HCT116 (cell line): ENCODE measurements around the gene COL15A1. TPM values are rescaled to one million over a fixed set of nuclear protein-coding genes. Genes with fewer than 3 reads are reported as not detected.

Experiments used
- ATAC-seq: fragments of 200-7000 bp; cut with Tn5 transposase; 2 replicates; pipeline ENCODE4 v1.9.1; 2020; ENCODE audit warnings: mild to moderate bottlenecking, moderate library complexity
- BruUV-seq: library from RNA; stranded (reverse); fragments of 400-500 nt; replicated peaks from 2 replicates; lab custom pipeline; 2021; lab: Mats Ljungman, UMichigan
- CTCF ChIA-PET: fragments of 300-600 bp; sonication (Branson Sonifier 250); formaldehyde crosslinking; loops from one replicate; lab custom pipeline; 2021; ENCODE audit warnings: antibody characterized with exemption; lab: Charles Lee
- POLR2A ChIA-PET: fragments of 300-600, 350-600 bp; sonication (Branson Sonifier 250); formaldehyde crosslinking; loops from one replicate; lab custom pipeline; 2021; ENCODE audit warnings: antibody characterized with exemption; lab: Charles Lee
- RAD21 ChIA-PET, 2 experiments: fragments of 300-600 bp; sonication (Branson Sonifier 250); formaldehyde crosslinking; loops; one replicate each; lab custom pipeline; 2023; ENCODE audit warnings: low total read pairs in 2 of 2; ENCODE audit not compliant: uncharacterized antibody in 2 of 2, unreplicated experiment in 2 of 2, low non-redundant PET in 1 of 2; lab: Charles Lee
- DNase-seq: peaks from one replicate; pipeline ENCODE4 v3.0.0-alpha.2; 2010; ENCODE audit warnings: low read depth, low spot score
- H2AFZ ChIP-seq: fragments of 200-600 bp; shearing (Covaris generic), sonication (generic); 2 replicates; pipeline ENCODE4 v1.6.1; 2017; ENCODE audit warnings: low read depth, mixed run types, mixed read lengths, antibody characterized with exemption, low read length; ENCODE audit not compliant: poor library complexity, severe bottlenecking
- H3K27ac ChIP-seq: 2 replicates; pipeline ENCODE4 v1.5.1; 2012; ENCODE audit warnings: low read depth, low read length
- H3K27me3 ChIP-seq: fragments of 200-600 bp; sonication (generic); 2 replicates; pipeline ENCODE4 v1.6.1; 2016; ENCODE audit warnings: mixed run types, low read length, mixed read lengths; ENCODE audit not compliant: insufficient read depth
- H3K36me3 ChIP-seq, 2 experiments: fragments of 200-500 bp in 1 of 2; fragments of 200-600 bp in 1 of 2; sonication (Bioruptor generic) in 1 of 2; sonication (generic) in 1 of 2; 2 replicates each; pipeline versions ENCODE4 v1.5.1 to v1.6.1; 2014 to 2016; ENCODE audit warnings: low read length in 2 of 2, inconsistent platforms in 1 of 2, mixed read lengths in 1 of 2, mixed run types in 1 of 2; ENCODE audit not compliant: insufficient read depth in 2 of 2, control insufficient read depth in 1 of 2
- H3K4me1 ChIP-seq, 2 experiments: fragments of 200-600 bp in 1 of 2; sonication (generic) in 1 of 2; 2 replicates each; pipeline versions ENCODE4 v1.5.1 to v1.6.1; 2012 to 2017; ENCODE audit warnings: low read length in 2 of 2, inconsistent platforms in 1 of 2, mild to moderate bottlenecking in 1 of 2, mixed read lengths in 1 of 2, mixed run types in 1 of 2, moderate library complexity in 1 of 2; ENCODE audit not compliant: insufficient read depth in 2 of 2, control insufficient read depth in 1 of 2
- H3K4me2 ChIP-seq: fragments of 200-600 bp; sonication (generic); 2 replicates; pipeline ENCODE4 v1.6.1; 2017; ENCODE audit warnings: mixed run types, low read length, mixed read lengths
- H3K4me3 ChIP-seq, 2 experiments: fragments of 200-600 bp in 1 of 2; sonication (generic) in 1 of 2; replicated peaks in 1 of 2; 2 replicates each; pipeline ENCODE4 v1.5.1; 2011 to 2016; ENCODE audit warnings: low read length in 2 of 2, control low read depth in 1 of 2, low read depth in 1 of 2, mild to moderate bottlenecking in 1 of 2, mixed read lengths in 1 of 2, mixed run types in 1 of 2
- H3K79me2 ChIP-seq: fragments of 200-600 bp; sonication (generic); 2 replicates; pipeline ENCODE4 v1.6.1; 2017; ENCODE audit warnings: mild to moderate bottlenecking, mixed run types, low read length, moderate library complexity, mixed read lengths; ENCODE audit not compliant: insufficient read depth
- H3K9ac ChIP-seq: fragments of 200-600 bp; sonication (generic); 2 replicates; pipeline ENCODE4 v1.6.1; 2016; ENCODE audit warnings: low read length, mixed read lengths
- H3K9me2 ChIP-seq: fragments of 200-600 bp; sonication (generic), shearing (Covaris generic); 2 replicates; pipeline ENCODE4 v1.6.1; 2017; ENCODE audit warnings: mixed run types, mild to moderate bottlenecking, moderate library complexity; ENCODE audit not compliant: insufficient read depth
- H3K9me3 ChIP-seq, 2 experiments: fragments of 200-500 bp in 1 of 2; fragments of 200-600 bp in 1 of 2; sonication (Bioruptor generic) in 1 of 2; sonication (generic) in 1 of 2; 2 replicates each; pipeline ENCODE4 v1.6.1; 2014 to 2017; ENCODE audit warnings: low read length in 2 of 2, mixed read lengths in 2 of 2, inconsistent platforms in 1 of 2, low read depth in 1 of 2, mild to moderate bottlenecking in 1 of 2, mixed run types in 1 of 2, moderate library complexity in 1 of 2; ENCODE audit not compliant: control insufficient read depth in 1 of 2, insufficient read depth in 1 of 2
- H4K20me1 ChIP-seq: fragments of 200-600 bp; sonication (generic), shearing (Covaris generic); 2 replicates; pipeline ENCODE4 v1.6.1; 2017; ENCODE audit warnings: mixed run types, mild to moderate bottlenecking, moderate library complexity; ENCODE audit not compliant: insufficient read depth
- CBX3 ChIP-seq: IDR thresholded peaks from 2 replicates; pipeline ENCODE4 v1.6.1; 2012; ENCODE audit warnings: low read depth
- CEBPB ChIP-seq: IDR thresholded peaks from 2 replicates; pipeline ENCODE4 v1.6.1; 2012; ENCODE audit warnings: low read depth
- ELF1 ChIP-seq: IDR thresholded peaks from 2 replicates; pipeline ENCODE4 v1.6.1; 2012; ENCODE audit warnings: low read depth, borderline replicate concordance
- EZH2 ChIP-seq: fragments of 200-600 bp; sonication (generic); IDR thresholded peaks from 2 replicates; pipeline ENCODE4 v1.6.1; 2017; ENCODE audit warnings: antibody characterized with exemption, mixed run types
- RAD21 ChIP-seq: IDR thresholded peaks from 2 replicates; pipeline ENCODE4 v1.6.1; 2012; ENCODE audit warnings: low read depth, mild to moderate bottlenecking
- SRF ChIP-seq: IDR thresholded peaks from 2 replicates; pipeline ENCODE4 v1.6.1; 2012; ENCODE audit warnings: low read depth
- TCF7L2 ChIP-seq: IDR thresholded peaks from 2 replicates; pipeline ENCODE4 v1.7.0; 2011; ENCODE audit warnings: borderline replicate concordance, inconsistent platforms; ENCODE audit not compliant: insufficient read depth, insufficient read length; ENCODE audit errors: extremely low read depth
- YY1 ChIP-seq: IDR thresholded peaks from 2 replicates; pipeline ENCODE4 v1.6.1; 2011; ENCODE audit warnings: low read length, low read depth, moderate library complexity, mild to moderate bottlenecking; ENCODE audit not compliant: insufficient replicate concordance; ENCODE audit errors: extremely low read depth
- intact Hi-C: fragments of 100-400 bp; cut with micrococcal nuclease; formaldehyde crosslinking; loops from 2 replicates; pipeline ENCODE4 v1.10.0; 2022
- total RNA-seq: library from RNA; stranded (reverse); gene quantifications from one replicate; pipeline ENCODE4 v1.2.1, GENCODE V29; 2021; ENCODE audit not compliant: unreplicated experiment
- TF ChIP-seq, protein P1 (sequence below): IDR thresholded peaks from 2 replicates; pipeline ENCODE4 v1.6.1; 2012
- TF ChIP-seq, protein P2 (sequence below): IDR thresholded peaks from 2 replicates; pipeline ENCODE4 v1.6.1; 2012
- TF ChIP-seq, protein P3 (sequence below): IDR thresholded peaks from 2 replicates; pipeline ENCODE4 v1.6.1; 2011; ENCODE audit warnings: mild to moderate bottlenecking, low read length, moderate library complexity; ENCODE audit not compliant: insufficient replicate concordance; ENCODE audit errors: extremely low read depth
- TF ChIP-seq, protein P4 (sequence below), 3 experiments: fragments of 200-600 bp in 1 of 3; sonication (generic) in 1 of 3; IDR thresholded peaks in 2 of 3; conservative IDR thresholded peaks in 1 of 3; 2 replicates each; pipeline ENCODE4 v1.5.1; 2012 to 2017; ENCODE audit warnings: low read depth in 2 of 3, low read length in 2 of 3, antibody characterized with exemption in 1 of 3, borderline replicate concordance in 1 of 3, control low read depth in 1 of 3, mild to moderate bottlenecking in 1 of 3, mixed read lengths in 1 of 3, mixed run types in 1 of 3, moderate library complexity in 1 of 3; ENCODE audit not compliant: insufficient read depth in 1 of 3

Gene COL15A1
- total RNA-seq, 1 experiment from 2014 or later = 0.15 TPM

DNA sequence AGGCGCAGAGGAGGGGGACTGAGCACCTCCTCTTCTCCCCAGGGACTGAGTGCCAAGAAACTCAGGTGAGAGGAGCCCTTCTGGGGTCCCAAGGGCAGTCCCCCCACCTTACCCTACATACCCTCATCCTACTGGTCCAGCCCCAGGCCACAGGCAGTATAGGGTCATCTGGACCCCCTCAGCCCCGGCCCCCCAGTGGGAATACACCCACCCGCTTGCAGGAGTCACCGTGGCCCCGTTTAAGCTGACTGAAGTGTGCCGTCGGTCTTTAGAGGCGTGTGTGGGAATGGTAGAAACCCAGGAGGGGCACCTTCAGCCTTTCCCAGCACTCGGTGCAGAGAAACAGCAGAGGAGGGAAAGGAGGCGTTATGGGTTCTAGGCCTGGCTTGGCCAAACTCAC is 30.8 kb downstream of the COL15A1 start (continued):
- TF ChIP-seq CBX3 (no peak), ELF1 (no peak), SRF (no peak)

DNA sequence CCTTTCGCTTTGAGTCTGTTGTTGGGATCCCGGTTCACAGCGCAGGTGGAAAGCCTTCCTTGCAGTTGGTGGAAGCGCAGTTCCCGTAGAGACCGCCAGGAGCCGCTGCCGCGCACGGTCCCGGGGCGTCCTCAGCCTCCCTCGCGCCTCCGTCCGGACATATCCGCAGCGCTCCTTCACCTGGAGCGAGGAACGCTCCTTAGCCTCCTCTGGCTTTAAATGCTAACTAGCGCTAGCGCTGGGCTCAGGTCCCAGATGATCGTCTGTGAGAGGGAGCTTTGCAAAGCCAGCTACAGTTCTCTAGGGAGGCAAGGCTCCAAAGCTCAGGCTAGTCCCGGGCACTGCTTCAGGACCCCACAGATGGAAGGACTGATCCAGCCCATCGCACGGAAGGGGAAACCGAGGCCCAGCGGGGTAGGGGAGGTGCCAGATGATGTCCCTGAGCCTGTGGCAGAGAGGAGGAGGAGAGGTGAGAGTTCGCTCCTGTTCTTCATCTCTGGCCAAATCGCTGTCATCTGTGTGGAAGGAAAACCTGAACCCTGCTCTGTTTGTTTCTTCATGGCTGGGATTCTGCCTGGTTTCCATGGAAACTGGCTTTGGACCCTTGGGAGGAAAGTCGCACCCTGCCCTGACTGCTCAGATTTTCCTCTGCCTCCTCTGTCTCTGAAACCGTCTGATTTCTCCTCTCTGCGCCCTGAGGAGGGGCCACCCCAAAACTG is 31.4 kb downstream of the COL15A1 start:
- Histone ChIP-seq H3K9me2 (no peaks in the 10 kb centered on the region), H3K4me3 (peak overlapping the region; percentile 11 to 48), H3K27me3 (no peaks in the 10 kb centered on the region)
- DNase-seq (peak; percentile 61), ATAC-seq (peak; percentile 94)
- TF ChIP-seq YY1 = no peak
- TF ChIP-seq, protein P1, sequence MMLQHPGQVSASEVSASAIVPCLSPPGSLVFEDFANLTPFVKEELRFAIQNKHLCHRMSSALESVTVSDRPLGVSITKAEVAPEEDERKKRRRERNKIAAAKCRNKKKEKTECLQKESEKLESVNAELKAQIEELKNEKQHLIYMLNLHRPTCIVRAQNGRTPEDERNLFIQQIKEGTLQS = no peak
- TF ChIP-seq ELF1 = no peak
- TF ChIP-seq CEBPB = no peak
- no peak for TF ChIP-seq TCF7L2
- TF ChIP-seq, protein P2, sequence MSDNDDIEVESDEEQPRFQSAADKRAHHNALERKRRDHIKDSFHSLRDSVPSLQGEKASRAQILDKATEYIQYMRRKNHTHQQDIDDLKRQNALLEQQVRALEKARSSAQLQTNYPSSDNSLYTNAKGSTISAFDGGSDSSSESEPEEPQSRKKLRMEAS = peak; percentile 41; the same call in 1 of the 2 replicates
- TF ChIP-seq, protein P3, sequence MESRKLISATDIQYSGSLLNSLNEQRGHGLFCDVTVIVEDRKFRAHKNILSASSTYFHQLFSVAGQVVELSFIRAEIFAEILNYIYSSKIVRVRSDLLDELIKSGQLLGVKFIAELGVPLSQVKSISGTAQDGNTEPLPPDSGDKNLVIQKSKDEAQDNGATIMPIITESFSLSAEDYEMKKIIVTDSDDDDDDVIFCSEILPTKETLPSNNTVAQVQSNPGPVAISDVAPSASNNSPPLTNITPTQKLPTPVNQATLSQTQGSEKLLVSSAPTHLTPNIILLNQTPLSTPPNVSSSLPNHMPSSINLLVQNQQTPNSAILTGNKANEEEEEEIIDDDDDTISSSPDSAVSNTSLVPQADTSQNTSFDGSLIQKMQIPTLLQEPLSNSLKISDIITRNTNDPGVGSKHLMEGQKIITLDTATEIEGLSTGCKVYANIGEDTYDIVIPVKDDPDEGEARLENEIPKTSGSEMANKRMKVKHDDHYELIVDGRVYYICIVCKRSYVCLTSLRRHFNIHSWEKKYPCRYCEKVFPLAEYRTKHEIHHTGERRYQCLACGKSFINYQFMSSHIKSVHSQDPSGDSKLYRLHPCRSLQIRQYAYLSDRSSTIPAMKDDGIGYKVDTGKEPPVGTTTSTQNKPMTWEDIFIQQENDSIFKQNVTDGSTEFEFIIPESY = no peak
- TF ChIP-seq, protein P4, sequence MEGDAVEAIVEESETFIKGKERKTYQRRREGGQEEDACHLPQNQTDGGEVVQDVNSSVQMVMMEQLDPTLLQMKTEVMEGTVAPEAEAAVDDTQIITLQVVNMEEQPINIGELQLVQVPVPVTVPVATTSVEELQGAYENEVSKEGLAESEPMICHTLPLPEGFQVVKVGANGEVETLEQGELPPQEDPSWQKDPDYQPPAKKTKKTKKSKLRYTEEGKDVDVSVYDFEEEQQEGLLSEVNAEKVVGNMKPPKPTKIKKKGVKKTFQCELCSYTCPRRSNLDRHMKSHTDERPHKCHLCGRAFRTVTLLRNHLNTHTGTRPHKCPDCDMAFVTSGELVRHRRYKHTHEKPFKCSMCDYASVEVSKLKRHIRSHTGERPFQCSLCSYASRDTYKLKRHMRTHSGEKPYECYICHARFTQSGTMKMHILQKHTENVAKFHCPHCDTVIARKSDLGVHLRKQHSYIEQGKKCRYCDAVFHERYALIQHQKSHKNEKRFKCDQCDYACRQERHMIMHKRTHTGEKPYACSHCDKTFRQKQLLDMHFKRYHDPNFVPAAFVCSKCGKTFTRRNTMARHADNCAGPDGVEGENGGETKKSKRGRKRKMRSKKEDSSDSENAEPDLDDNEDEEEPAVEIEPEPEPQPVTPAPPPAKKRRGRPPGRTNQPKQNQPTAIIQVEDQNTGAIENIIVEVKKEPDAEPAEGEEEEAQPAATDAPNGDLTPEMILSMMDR (IDR thresholded peaks at IDR 0.05 in 2 of 3, conservative IDR thresholded peaks at IDR 0.05 in 1 of 3; ENCODE audit: borderline replicate concordance in 1 of 3, insufficient read depth in 1 of 3, low read depth in 2 of 3, low read length in 2 of 3) = peak; percentile 91 to 98 (median 97)
- TF ChIP-seq RAD21 = peak; percentile 77
- no peak for TF ChIP-seq EZH2
- TF ChIP-seq, all 23 proteins: peak for 3
- CTCF ChIA-PET = interaction anchor here (0.7 to 2.8 kb wide), 3 partner anchors 9 to 124 kb away, joined by 3 to 12 read pairs (median 4); no protein-coding TSS in a partner anchor
- Histone ChIP-seq H3K27ac (no peak overlapping the region), H3K9ac (no peak overlapping the region), H3K4me1 (peaks cover 0 to 16% of the 10 kb centered on the region in 2 experiments; a peak in 2 of 4 replicates), H3K79me2 (no peaks in the 10 kb centered on the region), H4K20me1 (no peaks in the 10 kb centered on the region), H3K4me2 (peak overlapping the region; percentile 87), H3K36me3 (no peaks in the 10 kb centered on the region), H3K9me3 (no peaks in the 10 kb centered on the region), H2AFZ (peak overlapping the region; percentile 99)
- RAD21 ChIA-PET = no interaction called here
- BruUV-seq = no TSS peak
- intact Hi-C loops = loop anchor here (1.0 to 2.0 kb wide), 3 partner anchors 24 to 166 kb away; no protein-coding TSS in a partner anchor
- POLR2A ChIA-PET = no interaction called here
